Dermis blood vessel endothelial cell (primary cell): ENCODE measurements around the gene SMYD3. TPM values are rescaled to one million over a fixed set of nuclear protein-coding genes. Genes with fewer than 3 reads are reported as not detected.

Experiments used
- DNase-seq: peaks from one replicate; pipeline ENCODE4 v3.0.0; 2010
- total RNA-seq: library from RNA; depleted of rRNA; stranded (reverse); fragments of >200 nt; gene quantifications from 2 replicates; pipeline ENCODE4 v1.2.3, GENCODE V29; 2014

The SMYD3 gene
- 21.3 and 22.0 TPM in 2 replicates for total RNA-seq

DNA sequence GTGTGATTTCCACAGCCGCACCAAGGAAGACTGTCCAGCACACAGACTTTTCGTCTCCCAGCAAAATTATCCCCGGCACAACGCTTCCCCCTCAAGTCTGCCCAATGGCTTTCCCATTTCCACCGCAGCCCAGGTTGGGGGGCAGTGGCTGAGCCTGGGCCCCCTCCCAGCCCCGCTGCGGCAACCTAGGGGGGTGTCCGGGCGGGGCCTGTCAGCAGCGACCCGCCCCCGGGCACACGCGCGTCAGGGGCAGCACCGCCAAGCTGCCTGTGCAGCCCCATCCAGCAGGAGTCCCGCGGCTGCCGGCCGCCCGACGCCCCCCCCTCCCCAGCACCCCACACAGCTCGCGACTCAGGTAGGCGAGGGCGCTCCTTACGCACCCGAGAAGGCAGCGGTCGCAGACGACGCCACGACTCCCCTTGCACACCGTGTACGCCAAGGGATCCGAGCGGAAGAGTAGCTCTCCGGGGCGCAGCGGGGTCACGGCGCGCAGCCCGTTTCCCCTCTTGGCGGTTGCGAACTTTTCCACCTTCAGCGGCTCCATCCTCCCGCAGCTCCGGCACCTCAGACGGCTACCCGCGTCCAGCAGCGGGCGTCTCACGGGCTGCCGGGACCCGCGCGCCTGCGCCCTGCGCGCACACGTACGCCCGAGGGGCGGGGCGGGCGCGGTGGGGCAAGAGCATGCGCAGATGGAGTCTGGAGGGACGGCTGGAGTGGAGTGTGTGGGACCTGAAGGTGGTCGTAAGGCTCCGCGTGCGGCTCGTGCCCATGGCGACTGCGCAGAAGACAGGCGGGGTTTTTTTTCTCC is at the start of gene SMYD3:
Gene SMYD3 (minus strand): TSS at position 606 of the 808 bp plus-strand sequence.
- peak; percentile 88 for DNase-seq

DNA sequence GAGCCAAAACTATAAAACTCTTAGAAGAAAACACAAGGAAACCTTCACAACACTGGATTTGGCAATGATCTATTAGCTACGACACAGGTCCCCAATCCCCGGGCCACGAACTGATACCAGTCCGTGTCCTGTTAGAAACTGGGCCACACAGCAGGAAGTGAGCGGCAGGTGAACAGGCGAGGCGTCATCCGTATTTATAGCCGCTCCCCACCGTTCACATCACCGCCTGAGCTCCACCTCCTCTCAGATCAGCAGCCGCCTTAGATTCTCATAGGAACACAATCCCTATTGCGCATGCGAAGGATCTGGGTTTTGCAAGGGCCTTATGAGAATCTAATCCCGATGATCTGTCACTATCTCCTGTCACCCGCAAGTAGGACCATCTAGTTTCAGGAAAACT is 47.1 kb upstream of the SMYD3 start:
- no peak for DNase-seq

DNA sequence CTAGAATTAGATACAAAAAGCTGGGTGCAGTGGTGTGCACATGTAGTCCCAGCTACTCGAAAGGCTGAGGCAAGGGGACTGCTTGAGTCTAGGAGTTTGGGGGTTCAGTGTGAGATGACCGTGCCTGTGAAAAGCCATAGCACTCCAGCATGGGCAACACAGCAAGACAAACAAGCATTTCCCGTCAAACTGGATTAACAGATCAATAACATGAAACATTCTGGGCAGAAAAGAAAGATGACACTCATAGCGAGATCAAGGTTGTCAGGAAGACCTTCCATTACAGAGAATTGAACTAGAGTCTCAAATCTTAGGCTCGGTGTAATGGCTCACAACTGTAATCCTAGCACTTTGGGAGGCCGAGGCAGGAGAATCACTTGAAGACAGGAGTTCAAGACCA is 45.0 kb upstream of the SMYD3 start:
- DNase-seq, result no peak

DNA sequence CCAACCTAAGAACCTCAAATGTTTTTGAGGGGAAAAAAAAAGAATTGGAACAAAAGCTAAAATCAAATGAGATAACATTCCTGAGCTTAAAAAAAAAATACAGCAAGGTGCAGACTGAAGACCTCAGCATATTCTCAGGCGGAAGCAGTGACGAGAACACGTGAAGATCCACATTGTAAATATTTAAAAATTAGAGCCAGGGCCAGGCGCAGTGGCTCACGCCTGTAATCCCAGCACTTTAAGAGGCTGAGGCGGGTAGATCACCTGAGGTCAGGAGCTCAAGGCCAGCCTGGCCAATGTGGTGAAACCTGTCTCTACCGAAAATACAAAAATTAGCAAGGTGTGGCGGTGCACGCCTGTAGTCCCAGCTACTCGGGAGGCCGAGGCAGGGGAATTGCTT is 43.3 kb upstream of the SMYD3 start:
- no peak for DNase-seq

DNA sequence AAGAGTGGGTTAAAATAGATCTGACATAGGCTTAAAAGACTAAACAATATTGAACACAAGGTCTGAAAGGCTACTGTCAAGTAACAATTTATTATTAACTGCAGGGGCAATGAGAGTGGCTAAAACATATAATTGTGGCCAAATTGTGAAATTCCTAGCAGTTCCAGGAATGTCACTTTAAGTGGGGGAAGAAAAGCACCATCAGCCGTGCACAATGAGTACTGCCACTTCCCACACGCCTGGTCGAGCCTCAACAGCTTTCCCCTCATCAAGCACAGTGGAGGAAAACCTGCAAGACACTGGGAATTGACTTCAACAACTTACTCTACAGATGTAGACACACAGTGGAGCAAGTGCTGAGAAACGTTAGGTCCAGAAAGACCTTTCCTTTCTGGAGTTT is 42.6 kb upstream of the SMYD3 start:
- DNase-seq, result no peak

DNA sequence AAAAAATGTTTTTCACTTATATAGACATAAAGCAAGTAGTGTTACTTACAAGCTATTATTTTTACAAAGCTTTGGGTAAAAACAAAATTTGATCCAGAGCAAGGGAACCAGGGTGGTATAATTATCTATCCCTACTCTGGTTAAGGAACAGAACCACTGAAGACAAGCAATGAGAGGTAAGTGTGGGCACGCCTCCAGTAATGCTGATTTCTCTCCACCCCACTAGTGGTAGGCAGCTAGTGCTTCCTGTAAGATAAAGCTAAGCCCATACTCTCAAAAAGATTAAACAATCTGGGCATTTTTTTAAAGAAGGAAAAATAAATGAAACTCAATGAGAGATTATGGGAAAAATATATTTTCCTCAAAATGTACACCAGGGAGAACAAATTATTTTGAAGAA is 36.9 kb upstream of the SMYD3 start:
- DNase-seq, result no peak

DNA sequence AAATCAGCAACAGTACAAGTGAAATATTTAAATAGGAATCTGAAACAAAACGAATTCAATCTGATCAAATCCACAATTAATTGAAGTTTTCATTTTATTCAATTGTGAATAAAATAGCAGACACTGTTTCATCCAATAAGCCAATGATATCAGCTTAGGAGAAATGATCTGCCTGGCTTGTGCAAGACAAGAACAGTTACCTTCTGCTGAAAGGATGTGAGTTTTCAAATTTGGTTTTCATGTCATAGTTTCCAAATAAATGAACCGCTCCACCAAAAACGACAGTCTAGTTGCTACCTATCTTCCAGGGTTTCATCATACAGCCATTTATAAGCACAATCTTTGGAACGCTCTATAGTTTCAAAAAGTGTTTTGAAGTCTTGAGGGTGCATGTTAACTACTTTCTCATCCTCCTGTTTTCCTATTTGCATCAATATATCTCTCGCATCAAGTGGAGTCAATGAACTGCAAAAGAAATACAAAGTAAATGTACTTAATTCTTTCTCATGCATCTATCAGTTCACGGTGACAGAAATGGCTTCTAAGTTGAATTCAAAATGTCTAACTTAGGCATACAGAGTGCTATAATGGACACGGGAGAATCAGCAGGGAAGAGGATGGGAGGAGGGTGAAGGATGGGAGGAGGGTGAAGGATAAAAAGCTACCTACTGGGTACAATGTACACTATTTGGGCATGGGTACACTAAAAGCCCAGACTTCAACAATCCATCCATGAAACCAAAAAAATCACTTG is 33.8 kb upstream of the SMYD3 start:
- no peak for DNase-seq

DNA sequence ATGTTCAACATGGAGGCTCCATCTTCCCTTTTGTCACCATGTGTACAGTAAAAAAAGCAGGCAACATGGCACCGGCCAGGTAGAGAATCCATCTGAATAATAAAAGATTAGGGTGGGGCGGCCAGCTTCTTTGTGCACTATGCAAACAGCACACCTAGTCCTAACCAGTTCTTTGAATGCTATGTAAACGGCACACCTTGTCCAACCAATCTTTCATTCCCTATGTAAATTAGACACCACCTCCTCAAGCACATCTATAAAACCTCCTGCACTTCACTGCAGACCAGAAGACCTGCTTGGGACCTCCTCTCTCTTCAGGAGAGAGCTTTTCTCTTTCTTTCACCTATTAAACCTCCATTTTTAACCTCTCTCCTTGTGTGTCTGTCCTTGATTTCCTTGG is 30.8 kb upstream of the SMYD3 start:
- DNase-seq, result no peak

DNA sequence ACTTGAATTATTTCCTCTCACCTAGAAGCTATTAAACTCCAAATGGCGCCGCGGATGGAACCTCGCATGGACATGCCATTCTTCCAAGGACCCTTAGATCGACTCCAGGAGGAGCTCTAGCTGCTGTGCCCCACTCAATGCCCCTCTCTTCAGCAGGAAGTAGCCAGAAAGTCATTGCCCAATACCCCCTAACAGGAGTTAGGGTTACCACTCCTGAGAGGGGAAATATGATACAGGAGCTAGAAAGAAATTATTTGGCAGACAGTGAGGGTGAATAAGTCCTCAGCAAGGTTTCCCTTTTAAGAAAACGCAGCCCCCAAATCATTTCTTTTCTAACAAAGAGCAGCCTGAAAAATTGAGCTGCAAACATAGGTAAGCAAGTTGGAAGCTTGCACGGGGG is 30.4 kb upstream of the SMYD3 start:
- no peak for DNase-seq

DNA sequence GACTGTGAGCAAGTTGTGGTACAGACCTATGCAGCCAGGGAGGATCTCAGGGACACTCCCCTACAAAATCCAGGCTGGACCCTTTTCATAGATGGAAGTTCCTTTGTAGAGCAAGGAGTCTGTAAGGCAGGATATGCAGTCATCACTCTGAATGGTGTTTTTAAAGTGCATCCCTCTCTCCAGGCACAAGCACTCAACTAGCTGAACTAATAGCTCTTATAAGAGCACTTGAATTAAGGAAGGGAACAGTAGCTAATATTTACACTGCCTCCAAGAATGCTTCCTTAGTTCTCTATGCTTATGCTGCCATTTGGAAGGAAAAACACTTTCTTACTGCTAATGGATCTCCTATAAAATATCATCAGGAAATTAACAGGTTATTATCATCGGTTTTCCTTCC is 27.0 kb upstream of the SMYD3 start:
- DNase-seq, result no peak

DNA sequence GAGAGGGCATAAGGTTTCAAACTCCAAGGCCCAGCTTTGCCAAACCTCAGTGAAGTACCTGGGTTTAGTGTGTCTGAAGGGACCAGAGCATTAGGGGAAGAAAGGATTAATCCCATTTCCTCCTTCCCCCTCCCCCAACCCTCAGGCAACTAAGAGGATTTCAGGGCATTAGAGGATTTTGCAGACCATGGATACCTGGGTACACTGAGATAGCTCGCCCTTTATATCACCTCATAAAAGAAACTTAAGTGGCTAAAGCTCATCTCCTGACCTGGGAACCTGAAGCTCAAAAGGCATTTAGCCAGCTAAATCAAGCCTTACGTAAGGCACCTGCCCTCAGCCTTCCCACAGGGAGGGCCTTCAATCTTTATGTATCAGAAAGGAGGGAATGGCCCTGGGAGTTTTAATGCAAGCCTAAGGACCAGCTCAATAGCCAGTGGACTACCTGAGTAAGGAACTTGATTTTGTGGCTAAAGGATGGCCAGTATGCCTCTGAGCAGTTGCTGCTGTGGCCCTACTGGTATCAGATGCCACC is 26.4 kb upstream of the SMYD3 start:
- no peak for DNase-seq

DNA sequence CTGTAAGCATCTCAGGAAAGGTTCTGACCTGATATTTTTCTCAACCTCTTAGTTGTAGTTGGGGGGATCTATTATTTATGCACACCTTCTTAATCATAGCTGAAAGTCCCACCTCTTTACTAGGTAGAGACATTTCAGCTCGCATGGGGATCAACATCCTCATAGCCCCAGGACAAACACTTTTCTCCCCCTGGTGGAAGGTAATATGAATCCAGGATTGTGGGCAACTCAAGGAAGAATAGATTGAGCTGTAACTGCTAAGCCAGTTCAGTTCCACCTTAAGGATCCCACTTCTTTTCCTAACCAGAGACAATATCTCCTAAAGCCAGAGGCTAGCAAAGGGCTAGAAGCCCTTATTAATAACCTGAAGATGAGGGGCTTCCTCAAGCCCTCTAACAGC is 25.4 kb upstream of the SMYD3 start:
- peak; percentile 7 for DNase-seq

DNA sequence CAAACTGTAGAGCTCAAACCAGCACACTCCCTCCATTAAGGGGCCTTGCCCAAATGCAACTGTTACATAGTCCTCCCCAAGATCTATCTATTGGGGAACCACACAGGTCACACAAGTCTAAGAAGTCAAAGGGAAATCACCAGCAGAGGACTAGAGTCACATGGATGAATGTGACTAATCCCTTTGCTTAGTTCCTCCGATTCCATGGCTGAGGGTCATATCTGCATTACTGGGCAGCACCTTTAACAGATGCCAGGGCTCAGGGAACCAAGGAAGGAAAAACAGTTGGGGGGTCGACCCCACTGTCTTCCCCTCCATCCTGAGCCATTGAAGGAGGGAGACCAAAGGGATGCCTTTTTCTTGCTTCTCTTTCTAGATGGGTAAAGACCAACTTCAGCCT is 23.4 kb upstream of the SMYD3 start:
- no peak for DNase-seq

DNA sequence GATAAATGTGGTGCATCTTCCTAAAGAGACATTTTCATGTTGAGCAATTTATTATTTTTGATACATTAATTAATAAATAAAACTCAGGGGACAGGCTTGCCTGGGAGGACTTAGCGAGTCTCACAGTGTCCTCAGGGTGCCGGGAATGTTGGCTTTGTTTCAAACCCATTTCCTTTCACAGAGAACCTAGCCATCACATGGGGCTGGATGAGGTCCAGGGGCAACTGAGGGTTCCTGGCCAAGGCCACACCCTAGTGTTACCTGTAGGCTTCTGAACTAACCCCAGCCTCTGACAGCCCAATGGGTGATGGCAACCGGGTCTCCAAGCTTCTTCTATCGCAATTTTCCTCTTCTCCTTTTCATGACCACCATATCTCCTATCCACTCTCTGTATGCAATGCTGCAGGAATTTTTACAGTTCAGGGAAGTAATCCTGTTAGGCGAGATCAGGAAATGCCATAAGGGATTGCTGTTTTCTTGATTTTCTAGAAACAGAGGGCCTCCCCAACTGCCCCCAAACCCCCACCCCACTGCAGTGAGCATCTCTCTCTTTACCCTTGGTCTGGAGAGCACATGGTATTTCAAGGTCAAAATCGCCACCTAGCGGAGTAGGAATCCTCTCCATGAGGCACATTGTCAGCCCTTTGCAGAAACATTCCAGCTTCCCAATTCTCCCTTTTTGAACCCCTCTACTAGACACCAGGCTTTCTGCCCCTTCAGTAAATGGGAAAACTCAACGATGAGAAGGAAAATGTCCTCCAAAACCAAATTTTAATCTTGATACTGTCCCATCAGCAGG is 22.1 kb upstream of the SMYD3 start:
- no peak for DNase-seq

DNA sequence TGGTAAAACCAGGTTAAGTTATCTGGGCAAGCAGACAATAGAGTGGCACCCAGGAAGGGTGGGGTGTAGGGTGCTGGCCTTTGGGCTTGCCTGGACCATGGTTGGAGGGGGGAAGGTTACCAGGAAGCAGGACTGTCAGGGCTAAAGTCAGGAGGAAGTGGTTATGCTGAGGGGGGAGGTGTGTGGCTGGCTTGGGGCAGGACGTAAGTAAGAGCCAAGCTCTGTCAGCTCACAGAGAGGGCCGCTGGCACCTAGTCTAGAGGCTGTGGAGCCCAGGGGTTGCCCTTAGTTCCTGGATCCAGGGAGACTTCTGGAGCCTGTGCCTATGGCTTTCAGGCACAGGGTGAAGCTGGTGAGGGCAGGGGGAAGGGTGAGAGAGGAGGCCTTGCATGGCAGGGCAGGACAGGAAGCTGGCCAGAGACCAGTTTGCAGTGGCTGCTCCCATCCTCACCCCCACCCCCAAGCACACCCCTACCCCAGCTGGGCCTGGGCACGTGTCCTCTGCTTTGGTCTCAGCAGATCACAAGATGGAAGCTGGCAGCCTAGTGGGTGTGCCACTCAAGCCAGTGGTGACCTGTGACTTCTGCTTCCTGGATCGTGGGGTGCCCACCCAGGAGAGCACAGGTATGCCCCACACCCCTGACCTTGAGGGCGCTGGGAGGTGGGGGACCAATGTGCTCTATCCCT is 20.5 kb upstream of the SMYD3 start:
- DNase-seq, result no peak

DNA sequence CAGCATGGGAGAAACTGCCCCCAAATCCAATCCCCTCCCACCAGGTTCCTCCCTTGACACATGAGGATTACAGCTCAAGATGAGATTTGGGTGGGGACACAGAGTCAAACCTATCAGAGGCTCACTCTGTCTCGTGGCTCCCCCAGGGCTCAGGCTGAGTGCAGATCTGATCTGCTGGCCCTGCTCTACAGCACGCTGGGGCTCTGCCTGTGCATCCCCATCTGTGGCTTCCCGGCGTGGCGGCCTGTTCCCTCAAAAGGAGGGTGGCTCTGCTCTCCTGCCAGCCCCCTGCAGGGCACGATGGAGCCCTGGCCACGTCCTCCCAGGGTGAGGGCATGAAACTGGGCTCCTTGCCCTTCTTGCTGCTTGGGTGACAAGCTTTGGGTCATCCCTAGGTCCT is 19.8 kb upstream of the SMYD3 start:
- DNase-seq, result no peak

DNA sequence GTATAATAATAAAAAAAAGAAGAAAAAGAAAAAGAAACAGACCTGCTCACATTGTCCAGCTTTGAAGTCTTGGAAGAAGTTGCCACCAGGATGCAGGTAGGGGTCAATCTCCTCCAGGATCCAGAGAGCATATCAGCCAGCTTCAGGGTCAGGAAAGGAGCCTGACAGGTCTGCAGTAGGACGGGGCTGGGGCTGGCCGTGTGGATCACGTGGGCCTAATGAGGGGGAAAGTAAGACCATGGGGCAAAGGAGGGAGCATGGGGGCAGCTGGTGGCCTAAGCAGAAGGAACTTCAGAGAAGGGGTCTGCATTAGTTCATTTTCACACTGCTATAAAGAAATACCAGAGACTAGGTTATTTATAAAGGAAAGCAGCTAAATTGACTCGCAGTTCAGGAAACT is 19.3 kb upstream of the SMYD3 start:
- DNase-seq, result no peak

DNA sequence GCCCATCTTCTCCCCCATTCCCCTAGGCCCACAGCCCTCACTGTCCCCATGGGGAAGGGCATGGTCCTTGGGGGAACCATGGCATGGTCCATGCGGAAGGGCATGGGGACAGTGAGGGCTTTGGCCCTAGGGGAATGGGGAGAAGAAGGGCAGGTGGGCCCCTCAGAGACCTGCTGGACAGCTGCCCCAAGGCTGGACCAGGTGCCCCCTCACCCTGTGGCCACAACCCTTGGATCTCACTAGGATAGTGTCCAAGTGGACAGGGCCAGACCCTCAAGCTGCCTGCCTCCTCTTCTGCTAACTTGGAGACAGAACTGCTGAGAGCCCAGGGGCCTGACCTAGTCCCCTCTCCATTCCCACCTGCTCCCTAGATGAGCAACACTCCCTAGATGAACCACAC is 12.4 kb upstream of the SMYD3 start:
- no peak for DNase-seq

DNA sequence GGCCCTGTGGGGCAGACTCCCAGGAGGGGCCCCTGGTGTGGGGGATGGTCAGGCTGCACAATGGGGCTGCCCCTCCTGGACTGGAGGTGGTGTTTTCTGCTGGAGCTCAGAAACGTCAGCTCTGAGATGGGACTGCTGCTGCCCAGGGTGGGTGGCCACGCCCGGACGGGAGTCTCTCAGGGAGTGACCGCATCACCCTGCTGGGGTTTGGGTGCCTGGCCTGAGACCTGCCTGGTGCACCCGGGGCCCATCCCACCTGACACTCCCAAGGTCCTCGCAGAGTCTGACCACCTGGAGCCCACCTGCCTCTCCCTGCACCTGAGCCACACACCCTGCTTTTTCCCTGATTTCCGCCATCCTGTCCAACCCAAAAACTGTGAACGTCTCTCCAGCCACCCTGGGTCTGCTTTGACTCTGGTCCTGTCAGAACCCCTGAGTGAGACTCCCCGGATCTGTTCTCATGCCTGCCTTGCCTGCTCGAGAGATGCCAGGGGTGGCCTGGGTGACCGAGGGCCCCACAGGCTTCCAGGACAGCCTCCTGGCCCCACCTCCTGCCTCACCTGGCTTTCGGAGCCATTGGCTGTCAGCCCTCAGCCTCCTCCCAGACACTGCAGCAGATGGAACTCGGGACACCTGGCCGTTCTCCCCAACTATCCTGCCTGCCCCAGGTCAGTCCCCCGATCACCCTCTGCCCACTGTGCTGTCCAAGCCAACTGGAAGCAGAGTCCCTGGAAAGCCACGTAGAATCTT is 11.6 kb upstream of the SMYD3 start:
- no peak for DNase-seq

DNA sequence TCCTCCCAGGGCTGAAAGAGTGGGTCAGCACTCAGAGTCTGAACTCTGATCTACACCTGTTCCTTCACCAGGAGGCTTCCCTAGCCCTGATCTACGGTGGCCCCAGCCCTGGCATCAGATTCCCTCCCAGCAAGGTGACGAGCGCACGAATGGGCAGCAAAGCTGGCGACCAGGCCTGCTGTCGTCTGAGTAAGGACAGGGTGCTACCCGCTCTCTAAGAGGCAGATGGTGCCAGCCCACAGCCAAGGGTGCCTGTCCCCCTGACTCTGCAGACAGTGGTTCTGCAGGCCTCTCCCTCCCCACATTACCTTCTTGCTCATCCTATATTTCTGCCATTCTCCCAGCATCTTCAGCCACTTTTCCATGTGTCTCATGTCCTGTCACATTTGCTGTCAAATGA is 10.3 kb upstream of the SMYD3 start:
- no peak for DNase-seq

DNA sequence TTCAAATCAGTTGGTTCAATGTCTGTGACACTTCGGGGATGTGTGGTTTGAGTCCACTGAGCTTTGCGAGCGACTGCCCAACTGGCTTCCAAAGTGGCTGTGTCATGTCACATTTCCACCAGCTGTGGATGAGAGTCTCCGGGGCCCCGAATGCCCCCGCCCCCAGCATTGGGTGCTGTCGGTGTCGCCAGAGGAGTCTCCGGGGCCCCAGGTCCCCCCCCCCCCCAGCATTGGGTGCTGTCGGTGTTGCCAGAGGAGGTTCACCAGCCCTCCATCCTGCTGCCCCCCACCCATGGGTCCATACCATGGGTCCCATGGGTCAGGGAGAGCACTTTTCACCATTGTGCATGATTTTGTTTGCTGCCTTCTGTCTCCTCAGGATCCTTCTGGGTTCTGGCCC is 9.0 kb upstream of the SMYD3 start:
- no peak for DNase-seq
